ENCODE results near the gene LRMDA.

Gene LRMDA

GRCh38 chr10:76420725-76421124, 989.3 kb downstream of the LRMDA start:
- TF ChIP-seq CTCF (IDR thresholded peaks at IDR 0.05; ENCODE audit: control insufficient read depth, extremely low read depth, insufficient read depth) = no peak
- H3K4me3 ChIP-seq (ENCODE audit: low read depth, low read length) = no peak overlapping the region
- no peak for DNase-seq (ENCODE audit: low read depth)

DNA sequence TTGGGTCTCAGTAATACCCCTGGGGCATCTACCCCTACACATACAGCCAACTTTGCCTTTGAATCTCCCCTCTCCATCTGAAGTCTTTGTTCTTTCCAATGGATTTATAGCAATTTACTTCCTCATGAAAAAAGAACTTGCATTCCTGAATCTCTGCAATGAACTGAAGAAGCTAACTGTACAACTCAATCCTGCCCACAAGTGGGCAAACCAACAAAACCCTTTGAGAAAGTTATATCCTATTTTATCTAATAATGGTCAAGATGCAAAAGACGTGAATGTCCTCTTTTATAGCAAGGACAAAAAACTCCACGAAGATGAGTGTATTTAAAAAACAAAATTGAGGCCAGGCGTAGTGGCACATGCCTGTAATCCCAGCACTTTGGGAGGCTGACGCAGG, 991.3 kb downstream of the LRMDA start:
- TF ChIP-seq CTCF (IDR thresholded peaks at IDR 0.05; ENCODE audit: control insufficient read depth, extremely low read depth, insufficient read depth) = no peak
- DNase-seq (ENCODE audit: low read depth) = no peak
- no peak overlapping the region for H3K4me3 ChIP-seq (ENCODE audit: low read depth, low read length)

DNA sequence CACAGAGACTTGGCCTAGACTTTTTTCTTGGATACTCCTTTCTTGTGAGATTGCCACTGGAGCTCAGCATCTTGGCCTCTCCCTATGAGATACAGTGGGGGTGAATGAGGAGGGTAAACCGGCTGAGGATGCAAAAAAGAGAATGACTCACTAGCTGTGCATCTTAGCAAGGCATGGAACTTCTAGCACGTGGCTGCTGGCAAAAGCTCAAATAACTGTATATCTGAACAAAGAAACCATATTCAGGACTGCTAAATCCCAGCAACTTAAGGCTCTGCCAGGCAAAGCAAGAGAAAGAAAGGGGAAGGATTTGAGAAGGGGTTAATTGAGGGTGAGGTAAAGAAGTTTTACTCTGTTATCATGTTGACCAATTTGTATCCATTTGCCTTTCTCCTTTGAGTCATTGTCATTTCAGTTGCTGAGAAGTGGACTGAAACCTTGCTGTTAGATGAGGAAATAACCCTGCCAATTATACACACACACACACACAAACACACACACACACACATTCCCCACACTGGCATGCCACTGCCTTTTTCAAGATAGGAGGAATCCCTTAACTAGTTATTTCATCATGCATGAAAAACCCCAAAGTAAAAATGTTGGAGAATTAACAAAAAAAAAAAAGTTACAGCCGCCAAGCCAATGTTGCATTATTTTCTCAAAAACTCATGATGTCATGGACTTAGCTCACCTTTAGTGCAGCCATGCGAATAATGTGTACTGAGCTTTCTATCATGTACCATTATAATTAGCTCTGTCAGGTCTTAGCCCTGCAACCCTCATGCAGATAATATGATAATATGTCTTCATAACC, 997.3 kb downstream of the LRMDA start:
- no peak for DNase-seq (ENCODE audit: low read depth)
- no peak overlapping the region for H3K4me3 ChIP-seq (ENCODE audit: low read depth, low read length)
- TF ChIP-seq CTCF (IDR thresholded peaks at IDR 0.05; ENCODE audit: control insufficient read depth, extremely low read depth, insufficient read depth) = no peak

GRCh38 chr10:76429368-76430060, 998.1 kb downstream of the LRMDA start:
- no peak overlapping the region for H3K4me3 ChIP-seq (ENCODE audit: low read depth, low read length)
- DNase-seq (ENCODE audit: low read depth) = no peak
- no peak for TF ChIP-seq CTCF (IDR thresholded peaks at IDR 0.05; ENCODE audit: control insufficient read depth, extremely low read depth, insufficient read depth)

DNA sequence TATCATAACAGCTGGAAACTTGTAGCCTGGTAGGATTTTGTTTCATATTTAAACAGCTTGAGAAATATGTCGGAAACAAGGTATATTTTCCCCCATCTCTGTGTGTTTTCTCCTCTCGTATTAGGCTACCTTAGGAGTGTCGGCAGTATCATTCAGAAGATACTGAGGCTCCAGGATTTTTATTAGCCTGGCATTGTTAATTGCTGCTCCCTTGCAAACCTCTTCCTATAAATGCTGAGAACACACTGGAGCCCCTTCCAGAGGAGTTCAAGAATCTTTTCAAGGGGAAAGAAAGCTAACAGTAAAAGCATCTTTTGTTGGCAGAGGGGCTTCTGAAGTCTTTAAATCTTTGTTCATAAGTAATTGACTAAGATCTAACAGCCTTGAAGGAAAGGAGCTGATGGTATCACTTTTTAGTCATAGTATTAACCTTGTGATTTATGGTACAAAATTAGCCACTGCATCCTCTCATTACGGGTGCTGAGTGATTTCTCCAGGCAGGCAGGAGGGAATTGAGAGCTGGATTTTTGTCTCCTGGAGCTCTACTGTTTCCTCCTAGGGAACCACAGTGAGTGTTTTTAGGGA, 998.7 kb downstream of the LRMDA start:
- no peak for TF ChIP-seq CTCF (IDR thresholded peaks at IDR 0.05; ENCODE audit: control insufficient read depth, extremely low read depth, insufficient read depth)
- DNase-seq (ENCODE audit: low read depth) = no peak
- H3K4me3 ChIP-seq (ENCODE audit: low read depth, low read length) = no peak overlapping the region

- H3K4me3 ChIP-seq (ENCODE audit: low read depth, low read length) = no peak overlapping the region
- no peak for TF ChIP-seq CTCF (IDR thresholded peaks at IDR 0.05; ENCODE audit: control insufficient read depth, extremely low read depth, insufficient read depth)
- no peak for DNase-seq (ENCODE audit: low read depth)
Measured at GRCh38 chr10:76432016-76433012, 1000.9 kb downstream of the LRMDA start.

Measured in LNCaP clone FGC (cell line).